ENCODE data around the gene BCAS3.

- TF ChIP-seq, protein P1, sequence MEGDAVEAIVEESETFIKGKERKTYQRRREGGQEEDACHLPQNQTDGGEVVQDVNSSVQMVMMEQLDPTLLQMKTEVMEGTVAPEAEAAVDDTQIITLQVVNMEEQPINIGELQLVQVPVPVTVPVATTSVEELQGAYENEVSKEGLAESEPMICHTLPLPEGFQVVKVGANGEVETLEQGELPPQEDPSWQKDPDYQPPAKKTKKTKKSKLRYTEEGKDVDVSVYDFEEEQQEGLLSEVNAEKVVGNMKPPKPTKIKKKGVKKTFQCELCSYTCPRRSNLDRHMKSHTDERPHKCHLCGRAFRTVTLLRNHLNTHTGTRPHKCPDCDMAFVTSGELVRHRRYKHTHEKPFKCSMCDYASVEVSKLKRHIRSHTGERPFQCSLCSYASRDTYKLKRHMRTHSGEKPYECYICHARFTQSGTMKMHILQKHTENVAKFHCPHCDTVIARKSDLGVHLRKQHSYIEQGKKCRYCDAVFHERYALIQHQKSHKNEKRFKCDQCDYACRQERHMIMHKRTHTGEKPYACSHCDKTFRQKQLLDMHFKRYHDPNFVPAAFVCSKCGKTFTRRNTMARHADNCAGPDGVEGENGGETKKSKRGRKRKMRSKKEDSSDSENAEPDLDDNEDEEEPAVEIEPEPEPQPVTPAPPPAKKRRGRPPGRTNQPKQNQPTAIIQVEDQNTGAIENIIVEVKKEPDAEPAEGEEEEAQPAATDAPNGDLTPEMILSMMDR (IDR thresholded peaks at IDR 0.05; ENCODE audit: insufficient read depth, low read depth, low read length): no peak
- TF ChIP-seq EZH2 (IDR thresholded peaks at IDR 0.05; ENCODE audit: insufficient read depth, low read length): no peak
Measured at GRCh38 chr17:61423967-61424649, 746.5 kb downstream of the BCAS3 start.
